Measurements from ENCODE around the gene TPP2.

Gene TPP2

DNA sequence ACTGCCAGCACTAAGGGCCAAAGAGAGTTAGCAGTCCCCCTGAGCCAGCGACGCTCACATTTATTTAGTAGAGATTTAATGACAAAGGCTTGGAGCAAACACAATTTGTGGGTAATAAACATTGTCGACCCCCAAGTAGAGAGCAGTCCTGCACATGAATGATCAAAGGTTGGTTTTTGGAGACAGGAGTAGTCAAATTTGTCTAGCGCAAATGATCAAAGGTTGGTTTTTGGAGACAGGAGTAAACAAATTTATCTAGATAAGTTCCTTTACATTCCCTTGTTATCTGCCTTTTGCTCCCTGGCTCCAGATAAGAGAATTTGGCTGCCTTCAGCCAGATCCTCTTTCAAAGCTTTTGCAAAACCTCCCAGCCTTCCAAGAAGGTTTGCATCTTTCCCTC, 71.1 kb downstream of the TPP2 start:
- H3K36me3 ChIP-seq (ENCODE audit: control insufficient read depth in 1 of 2, insufficient read depth in 2 of 2, low read length in 2 of 2) = peaks cover 13 to 25% of the 10 kb centered on the region in 2 experiments
- H3K9ac ChIP-seq (ENCODE audit: low read length) = no peak overlapping the region
- no peak overlapping the region for H3K4me3 ChIP-seq (ENCODE audit: low read depth, low read length)
- no peak overlapping the region for H3K4me2 ChIP-seq (ENCODE audit: low read length)
- no peak overlapping the region for H2BK5ac ChIP-seq (ENCODE audit: low read depth, low read length, poor library complexity)
- no CpG with 5 or more reads among the region's 4 CpGs for WGBS (ENCODE audit: extremely low coverage, insufficient coverage, insufficient read length)
- no peaks in the 10 kb centered on the region for H3K4me1 ChIP-seq (ENCODE audit: control insufficient read depth in 1 of 2, insufficient read depth in 2 of 2, low read length in 2 of 2)
- H3K4ac ChIP-seq (ENCODE audit: low read depth, low read length) = no peak overlapping the region
- no peak overlapping the region for H4K12ac ChIP-seq (ENCODE audit: low read depth, low read length)
- no peak overlapping the region for H2BK12ac ChIP-seq (ENCODE audit: low read length)
- peak in 1 of 2 donors; percentile 27 for DNase-seq
- no peak overlapping the region for H2BK120ac ChIP-seq (ENCODE audit: insufficient read depth, low read length, poor library complexity)
- no peak overlapping the region for H3K14ac ChIP-seq (ENCODE audit: low read length)
- H3K9me3 ChIP-seq (ENCODE audit: insufficient read depth, low read depth, low read length) = peaks cover 5% of the 10 kb centered on the region
- H3K79me1 ChIP-seq (ENCODE audit: low read length) = no peaks in the 10 kb centered on the region
- H3K18ac ChIP-seq (ENCODE audit: low read length) = no peak overlapping the region
- no peaks in the 10 kb centered on the region for H3K27me3 ChIP-seq (ENCODE audit: insufficient read depth, low read length)
- H4K91ac ChIP-seq (ENCODE audit: low read depth, low read length) = no peak overlapping the region
- H3K79me2 ChIP-seq (ENCODE audit: control insufficient read depth, insufficient read depth, low read length, poor library complexity) = no peaks in the 10 kb centered on the region
- H3K23ac ChIP-seq (ENCODE audit: low read length) = no peak overlapping the region
- H2AFZ ChIP-seq (ENCODE audit: insufficient read depth, low read length, poor library complexity) = no peak overlapping the region
- no peak overlapping the region for H4K8ac ChIP-seq (ENCODE audit: low read depth, low read length)
- H3K27ac ChIP-seq (ENCODE audit: low read depth, low read length) = no peak overlapping the region
- no peak overlapping the region for H2AK5ac ChIP-seq (ENCODE audit: low read length)

GRCh38 chr13:102670130-102670529, 73.3 kb downstream of the TPP2 start:
- H2BK12ac ChIP-seq (ENCODE audit: low read length) = no peak overlapping the region
- no peak overlapping the region for H3K4me2 ChIP-seq (ENCODE audit: low read length)
- no peak overlapping the region for H4K12ac ChIP-seq (ENCODE audit: low read depth, low read length)
- H3K79me2 ChIP-seq (ENCODE audit: control insufficient read depth, insufficient read depth, low read length, poor library complexity) = no peaks in the 10 kb centered on the region
- H4K8ac ChIP-seq (ENCODE audit: low read depth, low read length) = no peak overlapping the region
- DNase-seq = peak in 1 of 2 donors; percentile 21
- peaks cover 5% of the 10 kb centered on the region for H3K9me3 ChIP-seq (ENCODE audit: insufficient read depth, low read depth, low read length)
- peaks cover 15 to 32% of the 10 kb centered on the region in 2 experiments for H3K36me3 ChIP-seq (ENCODE audit: control insufficient read depth in 1 of 2, insufficient read depth in 2 of 2, low read length in 2 of 2)
- H3K9ac ChIP-seq (ENCODE audit: low read length) = no peak overlapping the region
- no peak overlapping the region for H2AFZ ChIP-seq (ENCODE audit: insufficient read depth, low read length, poor library complexity)
- H3K27ac ChIP-seq (ENCODE audit: low read depth, low read length) = no peak overlapping the region
- no peak overlapping the region for H3K18ac ChIP-seq (ENCODE audit: low read length)
- no peak overlapping the region for H2AK5ac ChIP-seq (ENCODE audit: low read length)
- H3K4me3 ChIP-seq (ENCODE audit: low read depth, low read length) = no peak overlapping the region
- H2BK120ac ChIP-seq (ENCODE audit: insufficient read depth, low read length, poor library complexity) = no peak overlapping the region
- no peak overlapping the region for H3K4ac ChIP-seq (ENCODE audit: low read depth, low read length)
- H3K27me3 ChIP-seq (ENCODE audit: insufficient read depth, low read length) = no peaks in the 10 kb centered on the region
- H3K14ac ChIP-seq (ENCODE audit: low read length) = no peak overlapping the region
- H2BK5ac ChIP-seq (ENCODE audit: low read depth, low read length, poor library complexity) = no peak overlapping the region
- H3K79me1 ChIP-seq (ENCODE audit: low read length) = no peaks in the 10 kb centered on the region
- no CpG with 5 or more reads among the region's 5 CpGs for WGBS (ENCODE audit: extremely low coverage, insufficient coverage, insufficient read length)
- H3K4me1 ChIP-seq (ENCODE audit: control insufficient read depth in 1 of 2, insufficient read depth in 2 of 2, low read length in 2 of 2) = no peaks in the 10 kb centered on the region
- no peak overlapping the region for H4K91ac ChIP-seq (ENCODE audit: low read depth, low read length)
- H3K23ac ChIP-seq (ENCODE audit: low read length) = no peak overlapping the region

DNA sequence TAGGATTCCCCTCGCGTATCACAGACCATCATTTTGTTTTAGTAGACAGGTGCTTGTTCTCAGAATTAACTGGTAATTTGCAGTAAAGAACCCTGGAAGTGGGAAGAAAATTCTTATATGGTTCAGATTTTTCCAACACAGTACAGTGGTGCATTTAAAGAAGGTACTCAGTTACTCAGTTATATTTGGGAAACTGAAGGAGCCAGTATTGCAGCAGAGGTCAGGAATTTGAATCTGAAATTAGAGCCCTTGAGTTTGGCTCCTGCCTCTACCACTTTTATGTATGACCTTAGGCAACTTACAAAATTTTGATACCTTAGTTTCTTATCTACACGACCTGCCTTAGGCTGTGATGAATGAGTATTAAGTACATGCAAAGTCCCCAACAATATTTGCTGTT, 78.3 kb downstream of the TPP2 start:
- H3K79me1 ChIP-seq (ENCODE audit: low read length) = no peaks in the 10 kb centered on the region
- H3K23ac ChIP-seq (ENCODE audit: low read length) = no peak overlapping the region
- no peak overlapping the region for H3K9ac ChIP-seq (ENCODE audit: low read length)
- H3K14ac ChIP-seq (ENCODE audit: low read length) = no peak overlapping the region
- H3K79me2 ChIP-seq (ENCODE audit: control insufficient read depth, insufficient read depth, low read length, poor library complexity) = no peaks in the 10 kb centered on the region
- H3K4me1 ChIP-seq (ENCODE audit: control insufficient read depth in 1 of 2, insufficient read depth in 2 of 2, low read length in 2 of 2) = no peaks in the 10 kb centered on the region
- no peaks in the 10 kb centered on the region for H3K27me3 ChIP-seq (ENCODE audit: insufficient read depth, low read length)
- H2AFZ ChIP-seq (ENCODE audit: insufficient read depth, low read length, poor library complexity) = no peak overlapping the region
- no peak overlapping the region for H3K4me2 ChIP-seq (ENCODE audit: low read length)
- no peak overlapping the region for H3K27ac ChIP-seq (ENCODE audit: low read depth, low read length)
- no peak overlapping the region for H2BK5ac ChIP-seq (ENCODE audit: low read depth, low read length, poor library complexity)
- H4K91ac ChIP-seq (ENCODE audit: low read depth, low read length) = no peak overlapping the region
- no peak overlapping the region for H2BK12ac ChIP-seq (ENCODE audit: low read length)
- H3K36me3 ChIP-seq (ENCODE audit: control insufficient read depth in 1 of 2, insufficient read depth in 2 of 2, low read length in 2 of 2) = peaks cover 10 to 22% of the 10 kb centered on the region in 2 experiments
- no peaks in the 10 kb centered on the region for H3K9me3 ChIP-seq (ENCODE audit: insufficient read depth, low read depth, low read length)
- no CpG with 5 or more reads among the region's 3 CpGs for WGBS (ENCODE audit: extremely low coverage, insufficient coverage, insufficient read length)
- DNase-seq = no peak
- H2AK5ac ChIP-seq (ENCODE audit: low read length) = no peak overlapping the region
- no peak overlapping the region for H3K4me3 ChIP-seq (ENCODE audit: low read depth, low read length)
- no peak overlapping the region for H2BK120ac ChIP-seq (ENCODE audit: insufficient read depth, low read length, poor library complexity)
- H3K4ac ChIP-seq (ENCODE audit: low read depth, low read length) = no peak overlapping the region
- H3K18ac ChIP-seq (ENCODE audit: low read length) = no peak overlapping the region
- no peak overlapping the region for H4K8ac ChIP-seq (ENCODE audit: low read depth, low read length)
- H4K12ac ChIP-seq (ENCODE audit: low read depth, low read length) = no peak overlapping the region

DNA sequence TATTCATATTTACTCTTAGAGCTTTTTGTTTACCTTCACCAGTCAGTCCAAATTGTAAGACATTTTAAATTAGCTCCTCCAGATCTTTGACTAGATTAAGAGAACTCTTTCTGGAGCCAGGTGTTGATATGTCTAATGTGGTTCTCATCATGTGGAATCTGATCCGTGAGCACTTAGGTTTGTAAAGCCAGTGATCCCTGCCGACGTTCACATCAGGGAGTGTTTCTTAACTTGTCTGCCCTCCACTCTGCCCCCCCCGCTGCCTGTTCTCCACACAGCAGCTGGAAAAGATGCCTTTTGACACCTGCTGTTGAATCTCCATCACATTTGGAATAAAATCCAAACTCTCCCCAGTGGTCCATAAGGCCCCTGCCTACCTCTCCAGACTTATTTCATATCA, 80.3 kb downstream of the TPP2 start:
- no peak overlapping the region for H4K91ac ChIP-seq (ENCODE audit: low read depth, low read length)
- H3K4ac ChIP-seq (ENCODE audit: low read depth, low read length) = no peak overlapping the region
- H2AFZ ChIP-seq (ENCODE audit: insufficient read depth, low read length, poor library complexity) = no peak overlapping the region
- H3K27ac ChIP-seq (ENCODE audit: low read depth, low read length) = no peak overlapping the region
- no peak overlapping the region for H3K4me2 ChIP-seq (ENCODE audit: low read length)
- H3K9me3 ChIP-seq (ENCODE audit: insufficient read depth, low read depth, low read length) = no peaks in the 10 kb centered on the region
- H3K4me3 ChIP-seq (ENCODE audit: low read depth, low read length) = no peak overlapping the region
- H3K4me1 ChIP-seq (ENCODE audit: control insufficient read depth in 1 of 2, insufficient read depth in 2 of 2, low read length in 2 of 2) = no peaks in the 10 kb centered on the region
- H3K36me3 ChIP-seq (ENCODE audit: control insufficient read depth in 1 of 2, insufficient read depth in 2 of 2, low read length in 2 of 2) = peaks cover 8 to 20% of the 10 kb centered on the region in 2 experiments
- no peak overlapping the region for H3K9ac ChIP-seq (ENCODE audit: low read length)
- no peak overlapping the region for H4K12ac ChIP-seq (ENCODE audit: low read depth, low read length)
- H4K8ac ChIP-seq (ENCODE audit: low read depth, low read length) = no peak overlapping the region
- no peaks in the 10 kb centered on the region for H3K79me2 ChIP-seq (ENCODE audit: control insufficient read depth, insufficient read depth, low read length, poor library complexity)
- no peaks in the 10 kb centered on the region for H3K27me3 ChIP-seq (ENCODE audit: insufficient read depth, low read length)
- no peak overlapping the region for H2BK120ac ChIP-seq (ENCODE audit: insufficient read depth, low read length, poor library complexity)
- no peak overlapping the region for H3K18ac ChIP-seq (ENCODE audit: low read length)
- H2BK12ac ChIP-seq (ENCODE audit: low read length) = no peak overlapping the region
- no peak overlapping the region for H3K23ac ChIP-seq (ENCODE audit: low read length)
- H2AK5ac ChIP-seq (ENCODE audit: low read length) = no peak overlapping the region
- no peak overlapping the region for H3K14ac ChIP-seq (ENCODE audit: low read length)
- H2BK5ac ChIP-seq (ENCODE audit: low read depth, low read length, poor library complexity) = no peak overlapping the region
- WGBS (ENCODE audit: extremely low coverage, insufficient coverage, insufficient read length) = no CpG with 5 or more reads among the region's 4 CpGs
- no peaks in the 10 kb centered on the region for H3K79me1 ChIP-seq (ENCODE audit: low read length)
- no peak for DNase-seq
